Measurements from ENCODE around the gene UQCRC2.

- TF ChIP-seq EP300 (IDR thresholded peaks at IDR 0.05), result no peak
- no peak for TF ChIP-seq CTCF (IDR thresholded peaks at IDR 0.05)
These were observed 945 bp upstream of the UQCRC2 start for GRCh38 chr16:21952040-21952792.
